ENCODE measurements around the gene CCSER2. TPM values are rescaled to one million over a fixed set of nuclear protein-coding genes. Genes with fewer than 3 reads are reported as not detected.

The CCSER2 gene
- total RNA-seq, 4 donors from 2014 or later: 41.2 to 61.9 (median 47.7) TPM

DNA sequence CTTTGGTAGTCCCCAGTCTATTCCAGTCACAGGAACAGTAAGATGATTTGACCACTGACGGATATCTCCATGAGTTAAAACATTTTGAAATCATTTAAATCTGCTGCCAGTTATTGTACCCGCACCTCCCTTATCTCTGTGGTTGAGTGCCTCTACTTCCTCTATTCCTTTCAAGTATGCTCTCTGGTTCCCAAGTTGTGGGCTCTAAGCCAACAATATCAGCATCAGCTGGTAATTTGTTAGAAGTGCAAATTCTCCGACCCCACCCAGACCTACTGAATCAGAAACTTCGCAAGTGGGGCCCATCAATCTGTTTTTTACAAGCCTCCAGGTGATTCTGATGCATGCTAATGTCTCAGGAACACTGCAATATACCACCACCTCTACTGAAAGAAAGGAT, 235.5 kb downstream of the CCSER2 start:
- TF ChIP-seq, protein P1, sequence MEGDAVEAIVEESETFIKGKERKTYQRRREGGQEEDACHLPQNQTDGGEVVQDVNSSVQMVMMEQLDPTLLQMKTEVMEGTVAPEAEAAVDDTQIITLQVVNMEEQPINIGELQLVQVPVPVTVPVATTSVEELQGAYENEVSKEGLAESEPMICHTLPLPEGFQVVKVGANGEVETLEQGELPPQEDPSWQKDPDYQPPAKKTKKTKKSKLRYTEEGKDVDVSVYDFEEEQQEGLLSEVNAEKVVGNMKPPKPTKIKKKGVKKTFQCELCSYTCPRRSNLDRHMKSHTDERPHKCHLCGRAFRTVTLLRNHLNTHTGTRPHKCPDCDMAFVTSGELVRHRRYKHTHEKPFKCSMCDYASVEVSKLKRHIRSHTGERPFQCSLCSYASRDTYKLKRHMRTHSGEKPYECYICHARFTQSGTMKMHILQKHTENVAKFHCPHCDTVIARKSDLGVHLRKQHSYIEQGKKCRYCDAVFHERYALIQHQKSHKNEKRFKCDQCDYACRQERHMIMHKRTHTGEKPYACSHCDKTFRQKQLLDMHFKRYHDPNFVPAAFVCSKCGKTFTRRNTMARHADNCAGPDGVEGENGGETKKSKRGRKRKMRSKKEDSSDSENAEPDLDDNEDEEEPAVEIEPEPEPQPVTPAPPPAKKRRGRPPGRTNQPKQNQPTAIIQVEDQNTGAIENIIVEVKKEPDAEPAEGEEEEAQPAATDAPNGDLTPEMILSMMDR (IDR thresholded peaks at IDR 0.05): no peak
- ATAC-seq (ENCODE audit: low FRiP score) (no peak), DNase-seq (ENCODE audit: low spot score) (no peak)

DNA sequence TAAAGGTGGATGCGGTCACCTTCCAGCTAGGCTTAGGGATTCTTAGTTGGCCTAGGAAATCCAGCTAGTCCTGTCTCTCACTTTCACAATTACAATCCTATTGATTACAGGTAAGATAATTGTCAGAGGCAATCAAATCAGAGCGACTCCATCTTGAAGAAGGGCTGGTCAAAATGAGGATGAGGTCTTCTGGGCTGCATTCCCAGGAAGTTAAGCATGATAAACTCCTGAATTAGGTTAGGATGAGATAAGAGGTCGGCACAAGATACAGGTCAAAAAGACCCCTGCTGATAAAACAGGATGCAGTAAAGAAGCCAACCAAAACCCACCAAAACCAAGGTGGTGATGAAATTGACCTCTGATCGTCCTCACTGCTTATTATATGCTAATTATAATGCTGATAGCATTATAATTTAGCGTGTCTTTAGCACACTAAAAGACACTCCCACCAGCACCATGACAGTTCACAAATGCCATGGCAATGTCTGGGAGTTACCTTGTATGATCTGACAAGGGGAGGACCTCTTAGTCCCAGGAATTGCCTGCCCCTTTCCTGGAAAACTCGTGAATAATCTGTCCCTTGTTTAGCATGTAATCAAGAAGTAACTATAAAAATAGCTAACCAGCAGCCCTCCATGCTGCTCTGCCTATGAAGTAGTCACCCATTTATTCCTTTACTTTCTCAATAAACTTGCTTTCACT, 237.6 kb downstream of the CCSER2 start:
- ATAC-seq (ENCODE audit: low FRiP score) (no peak), DNase-seq (ENCODE audit: low spot score) (no peak)
- TF ChIP-seq, protein P1 (IDR thresholded peaks at IDR 0.05): no peak

DNA sequence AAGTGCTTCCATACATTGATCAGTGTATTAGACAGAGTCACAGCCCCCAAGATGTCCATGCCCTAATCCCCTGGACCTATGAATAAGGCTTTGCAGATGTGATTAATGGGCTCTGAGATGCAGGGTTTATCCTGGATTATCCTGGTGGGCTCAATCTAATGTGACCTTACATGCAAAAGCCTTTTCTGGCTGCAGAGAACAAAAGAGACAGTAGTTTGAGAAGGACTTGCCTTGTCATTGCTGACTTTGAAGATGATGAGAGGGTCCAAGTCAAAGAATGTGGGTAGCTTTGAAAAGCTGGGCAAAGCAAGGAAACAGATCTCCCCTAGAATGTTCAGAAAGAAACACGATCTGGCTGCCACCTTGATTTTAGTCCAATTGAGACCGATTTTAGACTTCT, 238.7 kb downstream of the CCSER2 start:
- DNase-seq (ENCODE audit: low spot score) (no peak), ATAC-seq (ENCODE audit: low FRiP score) (no peak)
- TF ChIP-seq, protein P1 (IDR thresholded peaks at IDR 0.05): no peak

Other genes starting within 250 kb of the CCSER2 start
- 100 to 1,000 TPM; 110 to 165 (median 149) TPM for gene GHITM, start 189.1 kb upstream of the CCSER2 start, total RNA-seq
- gene GPR15LG, start 154.8 kb upstream of the CCSER2 start, total RNA-seq: not detected
- under 1 TPM in 2 of 4 donors, not detected in 2; 0.16 to 0.24 TPM for gene CDHR1, start 134.1 kb upstream of the CCSER2 start, total RNA-seq
- gene LRIT2, start 103.0 kb upstream of the CCSER2 start, total RNA-seq: not detected
- not detected for gene LRIT1, start 87.0 kb upstream of the CCSER2 start, total RNA-seq
- gene RGR, start 83.5 kb upstream of the CCSER2 start, total RNA-seq: 1 to 10 TPM in 3 of 4 donors, not detected in 1; 1.5 to 3.3 (median 2.8) TPM

Data from omental fat pad (tissue), 4 donors.